Epidermal melanocyte (primary cell): ENCODE results near the gene UNC93B1.
A peak's percentile ranks its signal among the peaks of the same experiment; 100 is the strongest.

ENCODE experiments used
- DNase-seq: peaks from one replicate; pipeline ENCODE4 v3.0.0; 2011; ENCODE audit warnings: low spot score; ENCODE audit not compliant: insufficient read length

Gene UNC93B1

DNA sequence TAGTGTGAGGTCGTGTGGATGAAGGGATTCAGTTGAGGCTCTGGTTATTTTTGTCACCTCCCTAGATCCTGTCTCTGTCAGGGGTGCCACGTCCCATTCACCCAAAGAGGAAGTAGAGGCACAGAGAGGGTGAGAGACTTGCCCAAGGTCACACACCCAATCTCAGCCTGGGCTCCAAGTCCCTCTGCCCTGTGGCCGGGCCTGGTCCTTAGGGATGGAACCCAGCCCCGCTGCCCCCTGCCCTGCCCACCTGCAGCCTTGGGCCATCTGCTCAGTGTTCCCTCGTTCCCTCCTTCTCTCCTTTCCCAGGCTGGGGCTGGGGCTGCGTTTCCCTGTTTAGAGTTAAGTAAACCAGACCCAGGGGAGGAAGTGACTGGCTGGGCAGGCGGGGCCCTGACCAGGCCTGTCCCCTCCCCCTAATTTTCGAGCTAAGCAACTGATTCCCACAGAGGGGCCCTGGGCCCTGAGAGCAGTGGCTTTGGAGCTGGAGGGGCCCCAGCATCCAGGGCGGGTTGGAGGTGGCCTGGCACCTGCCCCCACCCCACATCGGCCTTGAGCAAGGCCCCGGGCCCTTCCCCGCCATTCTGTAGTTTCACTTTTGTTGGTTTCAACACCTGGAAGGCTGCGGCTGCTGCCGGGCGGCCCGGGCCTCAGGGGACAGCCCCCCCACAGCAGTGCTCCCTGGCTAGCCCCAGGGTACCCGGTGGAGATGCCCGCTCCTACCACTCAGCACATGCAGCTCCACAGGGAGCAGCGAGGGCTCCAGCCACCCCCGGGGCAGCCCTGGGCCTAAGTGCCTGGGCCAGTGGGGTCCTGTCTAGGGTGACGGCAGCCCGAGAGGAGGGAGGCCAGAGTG lies 36.4 kb upstream of the UNC93B1 start:
- no peak for DNase-seq

DNA sequence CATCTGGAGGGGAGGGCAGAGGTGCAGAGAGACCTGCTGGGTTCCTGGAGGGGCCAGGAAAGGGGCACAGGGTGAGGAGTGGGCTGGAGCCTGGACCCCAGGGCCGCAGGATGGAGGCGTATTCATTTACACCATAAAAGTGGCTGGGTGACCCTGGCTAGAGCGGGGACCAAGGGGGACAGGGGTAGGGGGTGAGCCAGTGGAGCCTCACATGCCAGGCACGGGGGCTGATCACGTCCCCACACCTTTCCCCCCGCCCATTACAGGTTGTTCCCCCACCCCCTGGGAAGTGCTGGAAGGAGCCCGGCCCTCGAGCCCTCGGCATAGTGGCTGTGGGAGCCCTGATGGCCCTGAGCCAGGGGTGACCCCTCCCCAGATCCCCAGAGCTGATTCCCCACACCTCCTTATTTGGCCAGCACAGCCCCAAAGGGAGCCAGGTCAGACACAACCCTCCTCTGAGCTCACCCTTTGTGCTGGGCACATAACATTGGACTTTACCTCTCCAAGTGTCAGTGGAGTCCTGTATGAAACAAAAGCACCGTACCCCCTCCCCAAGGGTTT lies 35.7 kb upstream of the UNC93B1 start:
- no peak for DNase-seq

DNA sequence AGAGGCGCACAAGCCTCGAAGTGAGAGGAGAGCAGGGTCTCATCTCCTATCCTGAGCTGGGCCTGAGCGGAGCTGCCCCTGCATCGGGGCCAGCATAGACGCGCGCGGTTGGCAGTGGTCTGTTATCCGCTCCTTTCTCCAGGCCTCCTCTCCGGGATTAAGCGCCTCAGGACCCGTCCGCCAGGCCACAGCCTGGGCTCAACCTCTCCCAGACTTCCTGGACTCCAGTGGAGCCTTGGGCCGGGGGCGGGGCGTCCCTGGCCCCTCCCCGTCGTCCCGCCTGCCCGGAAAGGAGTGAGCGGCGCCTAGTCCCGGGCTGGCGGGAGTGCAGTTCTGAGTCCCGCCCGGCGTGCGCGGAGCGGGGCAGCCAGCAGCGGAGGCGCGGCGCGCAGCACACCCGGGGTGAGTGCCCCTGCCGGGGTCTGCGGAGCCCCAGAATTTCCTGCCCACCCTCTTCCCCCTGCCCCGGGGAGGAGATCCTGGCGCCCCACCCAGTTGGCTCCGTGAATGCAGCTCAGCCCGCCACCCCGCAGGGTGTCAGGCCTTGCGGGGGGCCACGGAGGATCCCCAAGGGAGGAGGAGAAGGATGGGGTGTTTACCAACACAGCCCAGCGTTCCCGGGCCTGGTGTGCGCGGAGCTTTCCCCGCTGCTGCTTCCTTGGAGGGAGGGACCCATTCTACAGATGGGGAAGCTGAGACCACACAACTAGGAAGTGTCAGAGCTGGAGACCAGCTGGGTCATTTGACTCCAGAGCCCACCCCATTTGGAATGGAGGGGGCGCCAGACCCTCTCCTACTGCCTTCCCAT lies 35.0 kb upstream of the UNC93B1 start, which contains the start of gene TCIRG1:
TSS of gene TCIRG1 (plus strand) at position 308 of the 808 bp plus-strand sequence. CDS start 2,247 bp downstream, outside the sequence.
- peak; percentile 99 for DNase-seq

DNA sequence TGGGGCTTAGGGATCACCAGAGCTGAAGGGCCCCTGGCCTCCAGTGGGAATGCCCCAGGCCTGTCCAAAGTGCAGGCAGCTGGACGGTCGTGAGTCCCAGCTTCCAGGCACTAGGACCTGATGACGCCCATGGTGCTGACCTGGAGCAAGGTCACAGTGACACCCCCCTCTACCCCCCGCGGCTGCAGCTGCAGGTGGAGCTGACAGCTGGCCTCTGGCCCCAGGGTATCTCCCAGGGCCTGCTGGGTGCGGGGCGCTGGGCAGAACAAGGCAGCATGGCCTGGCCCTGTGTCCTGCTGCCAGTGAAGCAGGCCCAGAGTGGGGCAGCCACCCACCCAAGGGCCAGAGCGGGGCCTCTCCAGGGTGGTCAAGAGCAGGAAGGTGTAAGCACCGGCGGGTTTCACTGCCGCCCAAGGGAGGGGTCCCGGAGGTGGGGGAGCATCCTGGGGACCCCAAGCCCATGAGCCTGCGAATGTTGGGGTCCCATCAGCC lies 34.4 kb upstream of the UNC93B1 start:
- DNase-seq: no peak

DNA sequence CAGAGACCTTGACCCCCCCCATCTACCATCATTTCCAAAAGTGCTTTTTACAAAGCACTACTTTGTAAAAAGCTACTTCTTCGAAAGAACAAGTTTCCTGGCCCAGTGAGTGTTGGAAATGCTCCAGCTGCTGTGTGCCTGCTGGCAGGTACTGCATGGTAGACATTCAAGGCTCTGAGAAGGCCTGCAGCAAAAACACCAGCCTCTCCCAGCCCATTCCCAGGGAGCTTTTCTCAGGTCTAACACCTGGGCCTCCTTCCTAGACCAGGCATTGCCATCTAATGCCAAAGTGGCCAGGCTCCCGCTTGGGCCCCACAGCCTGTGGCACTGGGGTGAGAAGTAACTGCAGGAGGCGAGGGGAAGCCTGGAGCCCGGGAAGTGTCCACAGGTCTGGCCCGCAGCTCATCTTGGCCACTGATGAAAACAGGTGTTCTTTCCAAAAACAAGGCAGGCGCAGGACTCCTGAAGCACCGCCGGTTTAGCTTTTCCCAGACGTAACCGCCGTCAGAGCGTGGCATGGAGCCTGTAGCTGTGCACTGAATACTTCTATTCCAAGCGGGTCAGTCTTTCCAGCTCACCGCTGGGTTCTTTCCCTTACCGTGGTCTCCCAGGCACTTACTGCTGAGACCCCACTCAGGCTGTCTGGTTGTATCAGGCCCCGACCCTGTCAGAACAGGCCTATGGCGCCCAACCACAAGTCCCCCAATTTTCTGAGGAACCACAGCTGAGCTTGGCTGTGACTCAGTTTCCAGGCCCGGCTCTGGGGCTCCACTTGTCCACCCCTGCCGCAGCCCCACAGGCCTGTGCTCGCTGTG lies 33.7 kb upstream of the UNC93B1 start:
- DNase-seq: no peak

DNA sequence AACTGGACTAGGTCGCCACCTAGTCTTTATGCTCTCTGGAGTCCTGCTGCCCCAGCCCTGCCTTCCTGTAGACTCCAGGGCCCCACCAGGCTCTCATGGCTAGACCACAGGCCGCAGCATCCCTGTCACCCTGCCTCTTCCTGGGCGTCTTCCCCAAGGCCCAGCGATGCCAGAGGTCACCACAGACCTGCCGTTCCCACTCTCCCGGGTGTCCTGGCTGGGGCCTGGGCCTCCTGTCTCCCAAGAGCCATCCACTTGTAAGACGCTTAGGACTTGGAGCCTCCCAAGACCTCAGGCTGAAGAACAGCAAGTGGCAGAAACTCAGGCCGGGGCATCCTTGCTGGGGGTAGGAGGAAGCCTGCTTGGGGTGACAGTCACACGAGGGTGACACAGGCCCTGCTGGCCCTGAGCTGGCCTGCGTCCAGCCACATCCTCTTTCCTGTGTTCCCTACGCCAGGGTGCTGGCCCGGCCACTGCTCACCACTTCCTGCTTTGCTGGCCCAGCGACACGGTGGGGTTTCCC lies 32.9 kb upstream of the UNC93B1 start:
- DNase-seq: no peak

DNA sequence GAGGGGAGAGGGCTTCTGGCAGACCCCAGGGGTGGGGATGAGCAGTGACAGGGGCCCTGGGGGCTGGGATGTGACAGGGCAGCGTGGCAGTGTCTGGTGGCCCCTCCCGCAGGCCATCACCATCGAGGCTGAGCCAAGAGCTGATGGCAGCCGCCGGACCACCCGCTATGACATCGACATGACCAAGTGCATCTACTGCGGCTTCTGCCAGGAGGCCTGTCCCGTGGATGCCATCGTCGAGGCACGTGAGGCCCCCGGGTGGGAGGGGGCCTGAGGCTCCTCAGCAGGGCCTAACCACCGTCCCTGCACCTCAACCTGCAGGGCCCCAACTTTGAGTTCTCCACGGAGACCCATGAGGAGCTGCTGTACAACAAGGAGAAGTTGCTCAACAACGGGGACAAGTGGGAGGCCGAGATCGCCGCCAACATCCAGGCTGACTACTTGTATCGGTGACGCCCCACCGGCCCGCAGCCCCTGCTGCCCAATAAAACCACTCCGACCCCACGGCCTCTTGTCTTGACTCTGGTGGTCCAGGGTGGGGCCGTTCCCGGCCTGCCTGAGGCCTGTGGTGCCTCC lies 32.3 kb upstream of the UNC93B1 start:
- no peak for DNase-seq

DNA sequence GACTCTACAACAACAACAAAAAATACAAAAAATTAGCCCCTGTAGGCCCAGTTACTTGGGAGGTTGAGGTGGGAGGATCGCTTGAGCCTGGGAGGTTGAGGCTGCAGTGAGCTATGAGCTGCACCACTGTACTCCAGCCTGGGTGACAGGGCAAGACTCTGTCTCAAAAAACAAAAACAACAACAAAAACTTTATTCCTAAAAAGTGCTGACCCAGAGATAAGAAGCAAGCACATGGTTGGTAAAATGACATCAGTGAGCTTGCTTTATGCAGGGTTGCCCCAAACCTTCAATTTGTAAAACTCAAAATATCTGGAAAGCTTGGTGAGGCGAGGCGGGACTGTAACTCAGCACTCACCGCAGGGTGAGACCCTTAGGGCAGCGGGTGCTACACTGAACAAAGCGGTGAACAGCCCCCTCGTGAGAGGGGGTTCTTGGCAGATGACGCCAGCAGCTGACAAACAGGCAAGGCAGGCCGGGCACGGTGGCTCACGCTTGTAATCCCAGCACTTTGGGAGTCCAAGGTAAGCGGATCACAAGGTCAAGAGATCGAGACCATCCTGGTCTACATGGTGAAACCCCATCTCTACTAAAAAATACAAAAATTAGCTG lies 31.5 kb upstream of the UNC93B1 start:
- DNase-seq: no peak

DNA sequence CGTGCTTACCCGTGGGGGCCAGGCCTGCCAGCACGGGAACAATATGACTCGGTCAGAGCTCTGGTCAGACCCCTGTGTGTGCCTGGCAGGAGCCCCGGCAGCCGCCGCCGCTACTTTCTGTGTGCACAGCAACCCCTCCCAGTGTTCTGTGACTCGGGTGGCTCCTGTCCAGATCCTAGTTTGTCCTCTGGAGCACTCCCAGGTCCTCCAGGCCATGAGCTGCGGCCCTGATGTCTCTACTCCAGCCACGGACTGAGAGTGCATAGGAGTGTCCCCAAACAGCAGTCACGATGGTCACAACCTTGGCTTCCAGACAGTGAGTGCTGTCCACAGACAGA lies 29.8 kb upstream of the UNC93B1 start:
- DNase-seq: no peak

DNA sequence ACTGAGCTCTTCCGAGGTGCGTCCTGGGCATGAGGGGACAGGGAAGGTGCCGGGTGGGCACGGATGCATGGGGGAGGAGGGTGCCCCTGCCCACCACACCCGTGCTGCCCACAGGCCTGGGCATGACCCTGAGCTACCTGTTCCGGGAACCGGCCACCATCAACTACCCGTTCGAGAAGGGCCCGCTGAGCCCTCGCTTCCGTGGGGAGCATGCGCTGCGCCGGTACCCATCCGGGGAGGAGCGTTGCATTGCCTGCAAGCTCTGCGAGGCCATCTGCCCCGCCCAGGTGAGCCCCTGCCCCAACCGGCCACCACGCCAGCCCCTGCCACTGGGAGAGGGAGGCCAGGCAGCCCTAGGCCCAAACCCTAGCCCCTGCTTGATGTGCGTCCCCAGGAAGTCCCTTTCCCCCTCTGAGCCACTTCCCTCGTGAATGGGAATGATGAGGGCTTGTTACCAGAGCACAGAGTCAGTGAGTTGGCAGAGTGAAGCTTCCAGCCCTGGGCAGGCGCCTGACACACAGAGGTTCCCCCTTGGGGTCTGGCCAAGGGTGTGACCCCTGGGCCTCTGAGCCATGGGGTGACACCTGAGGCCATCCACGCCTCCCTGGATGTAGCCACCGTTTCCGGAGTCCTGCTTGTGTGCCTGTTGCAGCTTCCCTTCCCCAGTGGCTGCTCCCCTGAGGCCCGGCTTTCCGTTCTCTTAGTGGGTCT lies 29.3 kb upstream of the UNC93B1 start:
- no peak for DNase-seq

DNA sequence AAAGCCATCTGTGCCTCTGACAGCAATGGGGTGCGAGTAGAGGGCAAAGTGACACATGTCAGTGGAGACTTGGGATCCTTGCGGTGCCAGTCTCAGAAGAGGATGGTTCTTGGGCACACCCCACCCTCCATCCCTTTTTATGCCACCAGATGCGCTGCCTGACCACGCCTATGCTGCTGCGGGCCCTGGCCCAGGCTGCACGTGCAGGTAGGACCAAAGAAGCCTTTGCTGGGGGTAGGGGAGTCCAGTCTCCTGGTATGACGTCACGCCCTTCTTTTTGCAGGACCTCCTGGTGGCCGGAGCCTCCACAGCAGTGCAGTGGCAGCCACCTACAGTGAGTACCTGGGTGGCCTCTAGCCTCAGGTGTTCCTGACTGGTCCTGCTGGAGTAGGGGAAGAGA lies 28.1 kb upstream of the UNC93B1 start:
- DNase-seq: no peak

DNA sequence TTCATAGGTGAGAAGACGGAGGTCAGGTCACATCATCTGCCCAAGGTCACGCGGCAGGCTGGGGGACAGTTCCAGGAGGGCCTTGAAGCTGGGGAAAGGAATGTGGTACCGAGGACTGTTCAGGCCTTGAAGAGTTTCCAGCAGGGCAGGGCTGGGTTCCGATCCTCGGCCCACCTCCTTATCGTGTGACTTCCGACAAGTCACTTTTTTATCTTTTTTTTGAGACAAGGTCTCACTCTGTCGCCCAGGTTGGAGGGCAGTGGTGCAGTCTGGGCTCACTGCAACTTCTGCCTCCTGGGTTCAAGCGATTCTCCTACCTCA lies 27.2 kb upstream of the UNC93B1 start:
- no peak for DNase-seq

DNA sequence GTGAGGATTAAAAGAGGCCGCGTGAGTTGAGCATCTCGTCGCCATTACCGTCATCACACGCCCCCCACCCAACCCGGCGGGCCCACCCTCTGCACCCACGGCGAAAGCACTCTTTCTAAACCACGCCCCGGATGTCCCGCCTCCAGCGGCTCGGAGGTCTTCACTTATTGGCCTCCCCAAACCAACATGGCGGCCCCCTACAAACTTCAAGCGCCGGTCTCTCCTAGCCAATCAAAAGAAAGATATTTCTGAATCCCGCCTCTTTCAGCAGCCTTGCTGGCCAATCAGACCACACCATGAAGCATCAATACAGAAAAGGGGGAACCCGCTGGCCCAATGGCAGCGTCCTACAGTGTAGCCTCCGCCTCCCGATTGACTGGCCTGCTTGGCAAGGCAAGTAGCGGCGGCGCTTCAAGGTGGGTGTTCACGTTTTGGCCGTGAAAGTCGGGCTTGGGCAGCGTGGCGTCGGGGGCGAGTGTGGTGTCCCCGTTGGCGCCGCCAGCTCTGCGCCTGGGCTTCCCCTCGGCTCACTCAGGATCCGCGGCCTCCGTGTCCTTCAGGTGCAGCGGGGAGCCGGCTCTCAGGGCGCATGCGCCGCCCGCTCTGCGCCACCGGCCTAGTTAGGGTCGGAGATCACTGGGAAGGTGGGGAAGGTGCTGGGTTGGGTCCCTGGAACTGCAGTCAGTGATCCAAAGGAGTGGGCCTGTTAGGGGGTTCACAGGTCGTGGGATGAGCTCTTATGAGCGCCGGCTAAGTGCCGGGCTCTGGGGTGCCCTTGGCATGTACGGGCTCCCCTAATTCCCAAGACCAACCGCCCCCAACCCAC lies 26.6 kb upstream of the UNC93B1 start, which contains the start of gene NDUFS8:
TSS of gene NDUFS8 (plus strand) at position 364 of the 826 bp plus-strand sequence. CDS start 1,471 bp downstream, outside the sequence.
- DNase-seq: peak; percentile 100

DNA sequence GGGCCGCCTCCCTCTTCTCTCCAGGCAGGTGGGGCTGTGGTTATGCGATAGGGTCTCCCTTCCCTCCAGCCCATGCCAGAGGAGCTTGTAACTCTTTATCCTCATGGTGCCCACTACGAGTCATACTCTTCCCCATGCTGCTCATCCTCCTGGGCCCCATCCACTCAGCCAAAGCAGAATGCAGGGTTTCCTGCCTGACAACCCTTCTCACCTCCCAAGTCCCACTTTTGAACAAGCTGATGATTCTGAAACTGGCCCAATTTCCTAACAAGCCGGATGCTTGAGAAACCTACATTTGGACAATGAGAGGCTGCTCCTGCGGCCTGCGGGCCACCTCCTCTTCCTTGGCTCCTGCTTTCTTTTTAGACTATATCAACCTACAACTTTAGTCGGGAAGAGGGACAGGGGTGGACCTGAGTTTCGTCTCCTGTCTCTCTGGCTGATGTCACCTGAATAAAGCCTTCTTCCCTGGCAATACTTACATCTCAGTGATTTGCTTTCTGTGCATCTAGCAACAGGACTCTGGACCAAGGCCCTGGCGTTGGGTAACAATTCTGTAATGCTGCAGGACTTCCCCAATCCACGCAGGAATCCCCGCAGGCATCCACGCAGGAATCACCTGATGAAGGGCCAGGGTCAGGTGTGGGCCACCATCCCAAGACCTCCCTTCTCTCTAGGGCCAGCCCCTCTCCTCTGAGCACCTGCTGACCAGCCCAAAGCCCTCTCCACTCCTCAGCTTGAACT lies 25.1 kb upstream of the UNC93B1 start:
- DNase-seq: no peak

DNA sequence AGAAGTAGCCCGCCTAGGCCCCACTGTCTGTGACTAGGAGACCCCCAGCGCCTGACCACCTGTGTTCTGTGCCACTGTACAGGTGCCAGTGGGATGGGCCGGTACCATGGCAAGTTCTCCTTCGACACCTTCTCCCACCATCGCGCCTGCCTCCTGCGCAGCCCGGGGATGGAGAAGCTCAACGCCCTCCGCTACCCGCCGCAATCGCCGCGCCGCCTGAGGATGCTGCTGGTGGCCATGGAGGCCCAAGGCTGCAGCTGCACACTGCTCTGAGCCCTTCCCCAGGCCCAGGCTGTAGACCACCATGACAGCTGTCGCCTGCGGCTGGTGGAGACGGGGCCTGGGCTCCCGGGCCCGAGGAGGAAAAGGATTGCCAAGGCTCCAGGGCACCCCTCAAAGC lies 23.8 kb upstream of the UNC93B1 start:
- DNase-seq: no peak

DNA sequence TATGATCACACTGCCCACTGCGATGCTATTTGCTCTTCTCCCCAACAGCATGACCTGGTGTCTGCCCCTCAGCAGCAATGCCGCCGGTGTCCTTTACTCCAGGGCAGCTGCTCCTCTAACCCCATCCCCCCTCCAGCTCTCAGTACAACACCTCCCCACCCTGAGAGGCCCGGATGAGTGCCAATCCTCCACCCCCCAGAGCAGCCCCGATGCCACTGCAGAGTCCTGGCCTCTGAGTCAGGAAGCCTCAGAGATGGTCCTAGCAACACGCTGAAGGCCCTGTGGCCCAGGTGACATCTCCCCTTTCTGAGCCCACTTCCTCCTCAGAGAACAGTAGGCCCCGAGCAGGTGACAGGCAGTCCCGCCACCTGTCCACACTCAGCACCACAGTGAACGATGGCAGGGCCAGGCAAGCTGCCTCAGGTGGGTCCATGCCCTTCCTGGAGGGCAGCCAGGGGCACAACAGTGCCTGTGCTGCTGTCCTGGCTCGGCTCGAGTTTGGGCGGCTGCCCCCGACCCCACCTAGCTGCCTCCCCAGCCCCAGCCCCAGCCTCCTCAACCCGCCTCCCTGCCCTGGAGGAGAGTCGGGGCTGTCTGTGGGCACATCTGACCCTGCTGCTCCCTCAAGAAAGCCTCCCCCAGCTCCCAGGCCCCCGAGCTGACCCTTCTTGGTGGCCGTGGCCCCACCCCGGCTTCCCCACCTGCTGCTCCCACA lies 22.7 kb upstream of the UNC93B1 start:
- DNase-seq: no peak

DNA sequence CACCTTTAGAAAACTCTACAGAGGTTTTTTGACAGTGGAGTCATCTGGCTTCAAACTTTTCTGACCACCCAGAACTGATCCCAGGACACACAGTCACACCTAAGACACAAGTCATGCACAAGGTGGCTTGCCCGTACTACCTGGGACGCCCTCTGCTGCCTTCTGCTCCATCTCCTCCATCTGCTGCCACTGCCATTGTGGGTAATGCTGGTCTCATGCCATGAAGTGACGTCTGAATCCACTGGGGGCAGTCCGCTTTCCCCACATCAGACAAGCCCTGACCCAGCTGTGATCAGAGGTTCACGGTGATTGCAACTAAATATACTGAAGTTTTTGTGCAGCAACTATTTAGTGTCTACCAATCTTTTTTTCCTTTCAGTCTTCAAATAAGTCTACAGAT lies 21.1 kb upstream of the UNC93B1 start:
- no peak for DNase-seq
